Loucy (cell line): ENCODE data around the gene MAP2.

Source experiments
- EZH2phosphoT487 ChIP-seq: fragments of 200-600 bp; IDR thresholded peaks from 2 replicates; pipeline ENCODE4 v1.6.1; 2018; ENCODE audit warnings: antibody characterized with exemption, mild to moderate bottlenecking, moderate library complexity, borderline replicate concordance
- TF ChIP-seq, protein P1 (sequence below): fragments of 200-600 bp; sonication (generic); conservative IDR thresholded peaks from 2 replicates; pipeline ENCODE4 v1.5.1; 2014; ENCODE audit warnings: mild to moderate bottlenecking, antibody characterized with exemption, low read length

DNA sequence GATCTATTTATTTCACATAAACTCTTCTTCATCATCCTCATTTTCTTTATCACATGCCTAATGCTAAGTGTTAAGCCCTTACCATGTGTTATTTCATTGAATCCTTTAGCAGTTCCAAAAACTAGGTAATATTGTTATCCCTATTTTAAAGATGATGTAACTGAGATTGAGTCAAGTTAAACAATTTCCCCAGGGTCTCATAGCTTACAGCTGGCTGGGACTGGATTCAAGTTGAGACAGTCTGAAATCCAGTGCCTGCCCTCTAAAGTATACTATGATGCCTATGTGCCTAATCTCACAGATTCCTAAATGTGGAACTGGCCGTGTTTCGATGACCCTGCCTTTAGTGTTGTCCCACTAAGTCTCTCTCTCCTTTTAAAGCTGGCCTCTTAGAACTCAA is 108.5 kb downstream of the MAP2 start:
- TF ChIP-seq EZH2phosphoT487, result no peak
- TF ChIP-seq, protein P1, sequence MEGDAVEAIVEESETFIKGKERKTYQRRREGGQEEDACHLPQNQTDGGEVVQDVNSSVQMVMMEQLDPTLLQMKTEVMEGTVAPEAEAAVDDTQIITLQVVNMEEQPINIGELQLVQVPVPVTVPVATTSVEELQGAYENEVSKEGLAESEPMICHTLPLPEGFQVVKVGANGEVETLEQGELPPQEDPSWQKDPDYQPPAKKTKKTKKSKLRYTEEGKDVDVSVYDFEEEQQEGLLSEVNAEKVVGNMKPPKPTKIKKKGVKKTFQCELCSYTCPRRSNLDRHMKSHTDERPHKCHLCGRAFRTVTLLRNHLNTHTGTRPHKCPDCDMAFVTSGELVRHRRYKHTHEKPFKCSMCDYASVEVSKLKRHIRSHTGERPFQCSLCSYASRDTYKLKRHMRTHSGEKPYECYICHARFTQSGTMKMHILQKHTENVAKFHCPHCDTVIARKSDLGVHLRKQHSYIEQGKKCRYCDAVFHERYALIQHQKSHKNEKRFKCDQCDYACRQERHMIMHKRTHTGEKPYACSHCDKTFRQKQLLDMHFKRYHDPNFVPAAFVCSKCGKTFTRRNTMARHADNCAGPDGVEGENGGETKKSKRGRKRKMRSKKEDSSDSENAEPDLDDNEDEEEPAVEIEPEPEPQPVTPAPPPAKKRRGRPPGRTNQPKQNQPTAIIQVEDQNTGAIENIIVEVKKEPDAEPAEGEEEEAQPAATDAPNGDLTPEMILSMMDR, result no peak
